ENCODE results near the gene IL1RAPL1.

Gene IL1RAPL1

DNA sequence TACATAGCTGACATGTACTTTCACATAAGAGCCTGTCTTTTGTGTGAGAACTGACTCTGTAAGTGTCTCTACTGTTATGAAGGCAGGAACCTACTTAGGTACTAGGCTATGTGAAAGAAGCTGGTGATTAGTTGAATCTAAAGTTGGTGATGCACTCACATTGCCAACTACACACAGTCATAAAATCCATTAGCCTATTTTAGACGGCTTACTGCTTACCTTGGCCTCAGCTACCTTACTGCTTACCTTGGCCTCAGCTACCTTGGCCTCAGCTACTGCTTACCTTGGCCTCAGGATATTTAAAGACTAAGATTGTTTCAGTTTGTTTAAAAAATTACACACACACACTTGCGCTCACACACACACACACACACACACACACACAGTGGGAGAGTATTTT, 549.7 kb downstream of the IL1RAPL1 start:
- no peak for DNase-seq

DNA sequence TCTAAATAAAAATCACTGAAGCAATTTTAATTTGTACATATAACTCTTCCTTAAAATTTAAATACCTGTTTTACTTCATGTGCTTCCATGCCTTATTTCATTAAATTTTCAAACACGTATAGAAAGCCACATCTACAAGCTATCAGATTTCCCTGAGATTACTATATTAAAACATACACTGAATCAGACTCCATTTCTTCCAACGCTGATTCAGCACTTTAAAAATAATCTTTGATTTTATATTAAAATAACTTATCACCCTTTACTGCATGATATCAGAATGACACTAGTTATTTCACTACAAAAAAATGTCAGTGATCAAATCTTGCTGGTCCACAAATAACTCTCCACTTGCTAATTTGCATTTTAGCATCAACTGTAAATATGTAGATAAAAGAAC, 550.8 kb downstream of the IL1RAPL1 start:
- no peak for DNase-seq

DNA sequence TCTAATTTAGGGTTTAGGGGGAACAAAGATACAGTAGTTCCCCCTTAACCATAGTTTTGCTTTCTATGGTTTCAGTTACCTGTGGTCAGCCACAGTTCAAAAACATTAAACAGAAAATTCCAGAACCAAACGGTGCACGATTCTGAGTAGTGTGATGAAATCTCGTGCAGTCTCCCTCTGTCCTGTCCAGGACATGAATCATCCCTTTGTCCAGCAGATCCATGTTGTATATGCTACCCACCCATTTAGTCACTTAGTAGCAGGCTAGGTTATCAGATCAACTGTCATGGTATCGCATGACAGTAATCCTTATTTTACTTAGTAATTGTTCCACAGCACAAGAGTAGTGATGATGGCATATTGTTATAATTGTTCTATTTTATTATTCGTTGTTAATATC, 556.1 kb downstream of the IL1RAPL1 start:
- no peak for DNase-seq

DNA sequence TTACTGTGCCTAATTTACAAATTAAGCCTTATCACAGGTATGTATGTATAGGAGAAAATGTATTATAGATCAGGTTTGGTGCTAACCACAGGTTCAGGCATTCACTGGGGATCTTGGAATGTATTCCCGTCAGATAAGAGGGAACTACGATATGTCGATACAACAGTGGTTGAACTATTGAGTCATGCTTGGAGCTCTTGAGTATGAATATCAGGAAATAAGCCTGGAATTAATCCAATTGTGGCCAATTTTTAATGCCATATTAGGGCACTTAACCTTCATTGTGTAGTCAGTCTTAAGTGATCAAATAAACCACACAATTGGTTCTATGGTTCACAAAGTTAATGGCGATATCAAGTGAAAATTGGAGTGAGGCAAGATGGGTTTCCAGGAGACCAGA, 556.5 kb downstream of the IL1RAPL1 start:
- DNase-seq, result no peak

DNA sequence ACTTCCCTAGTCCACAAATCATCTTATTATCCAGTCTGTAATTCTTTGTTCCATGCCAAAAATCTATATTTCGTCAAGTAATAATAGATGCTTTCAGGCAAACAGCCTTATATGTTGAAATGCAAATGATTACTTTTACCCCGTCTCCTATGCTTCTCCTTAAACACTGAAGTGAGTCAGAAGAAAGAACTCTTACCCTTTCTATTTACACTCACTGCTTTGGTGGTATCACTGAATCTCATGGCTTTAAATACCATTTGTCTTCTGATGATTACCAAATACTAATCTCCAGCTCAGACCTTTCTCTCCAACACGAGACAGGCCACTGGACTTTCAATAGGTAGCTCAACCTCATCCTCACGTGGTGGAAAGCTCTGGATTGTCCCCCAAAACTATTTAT, 558.1 kb downstream of the IL1RAPL1 start:
- no peak for DNase-seq

DNA sequence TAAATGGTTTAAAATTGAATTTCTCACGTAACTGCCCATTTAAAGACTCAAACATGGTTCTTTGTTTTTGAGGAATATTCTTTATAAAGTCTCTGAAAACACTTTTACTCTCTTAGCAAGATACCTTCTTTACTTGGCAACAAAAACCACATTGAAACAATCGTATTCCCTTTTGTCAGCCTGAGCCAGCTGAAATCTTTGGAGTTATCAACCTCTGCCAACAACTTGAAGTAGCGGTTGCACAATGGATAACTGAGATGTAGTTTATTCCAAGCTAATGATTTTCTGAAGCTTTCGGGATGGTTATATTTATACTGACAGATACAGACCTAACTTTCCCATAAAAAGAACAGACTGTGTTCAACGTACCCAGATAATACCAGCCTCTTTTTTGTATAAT, 561.3 kb downstream of the IL1RAPL1 start:
- no peak for DNase-seq

DNA sequence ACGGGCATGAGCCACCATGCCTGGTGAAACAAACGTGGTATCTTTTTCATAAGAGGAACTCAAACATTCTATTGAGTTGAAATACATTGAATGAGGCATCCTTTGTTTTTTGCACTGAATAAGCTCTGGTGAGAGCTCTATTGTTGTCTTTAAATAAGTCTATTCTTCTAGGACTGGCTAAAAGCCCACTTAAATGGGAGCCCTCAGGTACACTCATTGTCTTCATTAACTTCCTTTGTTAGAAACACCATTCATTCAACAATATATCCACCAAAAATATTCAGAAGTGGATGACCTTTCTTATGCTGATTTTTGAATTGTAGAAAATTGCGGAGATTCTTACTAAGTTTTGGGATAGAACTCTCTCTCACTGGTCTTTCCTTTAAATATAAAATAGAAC, 568.0 kb downstream of the IL1RAPL1 start:
- no peak for DNase-seq

DNA sequence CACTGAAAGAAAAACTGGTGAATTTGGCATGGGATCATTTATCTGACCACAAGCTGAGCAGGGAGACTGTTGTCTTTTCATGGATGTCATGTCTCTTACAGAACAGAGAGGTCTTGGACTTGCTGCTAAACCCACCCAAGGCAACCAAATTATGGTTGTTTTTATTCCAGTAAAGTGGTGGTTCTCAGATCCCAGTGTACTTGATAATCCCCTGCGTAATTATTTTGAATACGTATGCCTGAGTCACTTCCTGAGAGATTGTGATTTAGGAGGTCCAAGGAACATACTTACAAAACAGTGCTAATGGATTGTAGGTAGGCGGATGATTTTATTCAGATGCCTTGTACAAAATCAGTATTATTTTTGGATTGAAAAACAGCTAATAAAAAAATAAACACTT, 585.6 kb downstream of the IL1RAPL1 start:
- DNase-seq, result no peak

DNA sequence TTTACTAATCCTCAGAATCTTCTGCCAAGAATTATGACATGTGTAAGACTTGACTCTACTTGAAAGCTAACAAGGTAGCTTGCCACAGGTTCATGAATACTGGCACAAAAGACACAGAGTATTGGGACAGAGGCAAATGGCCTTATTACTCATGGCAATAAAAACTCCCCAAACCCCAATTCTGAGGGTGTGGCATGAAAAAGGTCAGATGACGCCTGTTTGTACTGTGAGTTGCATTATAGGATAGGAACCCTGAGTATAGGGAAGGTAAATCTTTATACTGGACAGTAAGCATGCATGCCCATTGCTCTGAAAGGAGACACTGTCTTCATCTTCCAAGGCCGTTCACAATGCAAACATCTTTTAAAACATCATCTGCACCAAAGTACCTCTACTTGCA, 600.0 kb downstream of the IL1RAPL1 start:
- DNase-seq, result no peak

DNA sequence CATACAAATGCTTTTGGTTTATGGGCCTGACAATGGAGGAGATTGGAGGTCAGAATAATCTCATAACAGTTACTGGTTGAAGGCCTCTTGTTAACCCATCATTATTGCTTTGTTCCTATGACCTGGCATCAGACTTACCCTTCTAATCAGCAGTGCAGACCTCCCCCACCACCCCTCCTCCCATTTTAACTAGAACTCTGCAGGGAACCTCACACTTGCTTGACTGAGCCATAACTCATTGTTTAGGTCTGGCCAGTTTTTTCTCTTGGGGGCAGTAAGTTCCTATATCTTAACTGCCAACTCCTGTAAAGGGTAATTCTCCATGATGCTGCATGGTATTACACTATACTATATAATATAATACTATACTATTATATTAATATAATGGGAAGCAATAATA, 609.3 kb downstream of the IL1RAPL1 start:
- DNase-seq, result no peak

DNA sequence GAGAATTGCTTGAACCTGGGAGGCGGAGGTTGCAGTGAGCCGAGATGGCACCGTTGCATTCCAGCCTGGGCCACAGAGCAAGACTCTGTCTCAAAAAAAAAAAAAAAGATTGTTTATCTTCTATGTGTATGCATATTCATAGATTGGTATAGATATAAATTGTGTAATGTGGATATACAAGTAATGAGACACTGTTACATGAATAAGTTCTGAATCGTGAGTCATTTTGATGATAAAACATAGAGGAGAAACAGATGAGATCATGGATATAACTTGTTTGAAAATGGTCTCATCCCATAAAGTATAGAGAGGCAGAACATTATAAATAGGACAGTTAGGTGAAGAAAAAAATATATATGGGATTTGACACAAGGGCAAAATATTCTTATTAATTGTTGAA, 628.0 kb downstream of the IL1RAPL1 start:
- DNase-seq, result no peak

DNA sequence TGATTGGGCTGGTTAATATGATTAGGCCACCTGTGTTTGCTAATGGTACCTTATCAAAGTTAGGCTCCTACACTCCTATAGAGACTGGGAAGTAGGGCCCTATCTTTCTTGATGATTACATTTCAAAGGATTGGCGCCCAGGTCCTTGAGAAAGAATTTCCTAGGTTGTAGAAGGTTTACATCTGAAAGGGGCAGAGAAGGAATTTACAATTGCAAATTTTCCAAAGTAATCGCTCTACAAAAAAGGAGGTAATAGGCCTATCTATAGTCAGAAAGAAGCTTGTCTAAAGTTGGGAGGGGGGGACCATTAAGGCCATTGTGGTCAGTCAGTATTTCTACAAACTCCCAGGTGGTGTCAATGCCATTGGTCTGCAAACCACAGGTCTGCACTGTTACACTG, 638.4 kb downstream of the IL1RAPL1 start:
- no peak for DNase-seq

DNA sequence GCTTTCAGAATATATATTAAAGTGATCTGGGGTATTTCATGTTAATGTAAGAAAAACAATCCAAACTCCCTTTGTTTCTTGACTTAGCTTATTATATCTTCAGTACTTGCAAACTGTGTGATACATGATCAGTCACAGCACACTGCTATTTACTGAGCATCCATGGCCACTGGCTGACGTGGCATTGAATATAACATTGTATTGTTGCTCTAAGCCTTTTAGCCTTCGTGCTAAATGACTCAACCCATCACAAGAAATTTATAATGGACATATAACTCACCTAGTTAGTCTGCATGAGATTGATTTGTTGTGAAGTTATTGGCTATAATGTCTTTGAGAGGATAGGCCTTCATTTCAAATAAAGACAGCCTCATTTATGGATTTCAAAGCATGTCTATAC, 642.6 kb downstream of the IL1RAPL1 start:
- no peak for DNase-seq

DNA sequence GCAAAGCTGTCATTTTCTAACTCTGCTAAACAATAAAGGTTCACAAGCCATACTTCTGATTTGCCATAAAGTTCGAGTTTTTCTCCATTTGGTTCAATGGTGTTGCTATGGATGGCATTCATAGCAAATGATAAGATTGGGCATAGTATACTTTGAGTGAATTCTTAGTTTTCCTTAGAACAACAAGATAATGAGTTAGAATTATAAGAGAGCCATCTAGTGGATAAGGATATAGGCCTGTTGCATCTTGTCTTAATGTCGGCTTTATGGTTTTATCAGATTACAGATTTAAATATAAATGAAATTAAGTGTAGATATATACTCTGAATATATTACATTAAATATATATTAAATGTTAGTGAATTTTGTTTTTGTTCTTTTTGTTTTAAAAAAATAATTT, 644.6 kb downstream of the IL1RAPL1 start:
- no peak for DNase-seq

DNA sequence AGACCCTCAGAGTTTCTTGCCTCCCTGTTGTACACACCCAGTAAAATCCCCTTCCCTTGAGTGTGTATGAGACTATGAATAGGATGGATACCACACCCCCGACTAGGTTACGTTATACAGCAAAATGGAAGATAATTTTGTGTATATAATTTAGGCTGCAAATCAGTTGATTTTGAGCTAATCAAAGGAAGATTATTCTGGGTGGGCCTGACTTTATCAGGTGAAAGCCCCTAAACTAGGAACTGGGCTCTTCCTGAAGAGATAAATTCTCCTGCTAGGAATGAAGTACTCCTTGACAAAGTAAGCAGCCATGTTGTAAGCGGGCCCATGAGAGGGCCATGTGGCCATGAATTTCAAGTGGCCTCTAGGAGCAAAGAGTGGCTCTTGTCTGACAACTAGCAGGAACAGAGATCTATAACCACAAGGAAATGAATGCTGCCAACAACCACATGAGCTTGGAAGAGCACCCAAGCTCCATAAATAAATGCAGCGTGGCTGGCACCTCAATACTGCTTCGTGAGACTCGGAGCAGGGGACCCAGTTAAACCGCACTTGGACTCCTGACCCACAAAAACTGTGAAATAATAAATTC, 646.4 kb downstream of the IL1RAPL1 start:
- no peak for DNase-seq

DNA sequence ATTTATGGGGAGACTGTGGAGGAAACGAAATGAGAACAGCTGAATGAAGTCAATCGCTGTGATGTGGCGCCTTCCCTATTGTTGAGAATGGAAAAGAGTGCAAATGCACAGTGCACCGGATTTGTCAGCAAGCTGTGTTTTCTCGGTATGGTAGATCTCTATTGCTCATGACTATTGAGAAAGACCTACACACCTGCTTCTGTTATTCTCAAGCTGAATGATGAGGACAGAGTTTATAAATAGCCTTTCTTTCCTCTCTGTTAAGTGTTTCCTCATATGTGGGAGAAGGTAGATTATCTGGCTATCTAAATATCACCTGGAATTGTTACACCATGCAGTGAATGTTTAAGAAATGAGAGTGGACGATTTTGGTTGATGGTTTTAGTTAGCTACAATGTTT, 650.7 kb downstream of the IL1RAPL1 start:
- DNase-seq, result no peak

DNA sequence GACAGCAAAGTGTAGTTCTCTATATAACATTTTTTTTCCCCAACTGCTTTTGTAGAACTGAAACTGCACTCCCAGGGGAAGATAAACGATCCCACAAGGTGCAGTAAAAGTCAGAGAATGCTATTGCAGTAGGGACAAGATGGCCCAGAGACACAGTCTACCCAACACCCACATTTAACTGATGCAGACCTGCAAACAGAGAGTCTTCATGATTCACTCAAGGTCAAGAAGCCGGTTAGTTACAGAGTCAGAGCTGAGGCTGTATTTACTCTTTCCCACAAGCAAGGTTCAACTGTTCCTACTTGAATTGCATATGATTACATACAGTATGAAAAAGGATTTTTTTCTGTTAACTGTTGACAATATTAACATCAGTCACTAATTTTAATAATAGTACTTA, 654.6 kb downstream of the IL1RAPL1 start:
- no peak for DNase-seq

DNA sequence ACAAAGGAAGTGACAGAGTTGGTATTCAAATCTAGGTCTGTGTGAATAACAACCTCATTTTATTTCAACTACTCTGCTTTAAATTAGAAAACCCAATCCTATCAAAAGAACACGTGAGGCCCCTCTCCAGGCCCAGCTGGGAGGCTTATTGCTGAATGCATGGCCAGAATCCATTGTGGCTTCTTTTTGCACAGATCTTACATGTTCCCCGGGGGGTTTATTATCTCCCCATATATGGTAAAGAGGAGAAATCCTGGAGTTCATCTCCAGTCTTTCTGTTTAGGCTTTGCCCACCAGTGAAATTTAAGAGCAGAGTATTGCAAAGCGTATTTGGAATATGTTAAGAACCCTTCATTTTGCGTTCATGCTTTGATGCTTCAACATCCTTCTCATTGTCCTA, 655.6 kb downstream of the IL1RAPL1 start:
- no peak for DNase-seq

DNA sequence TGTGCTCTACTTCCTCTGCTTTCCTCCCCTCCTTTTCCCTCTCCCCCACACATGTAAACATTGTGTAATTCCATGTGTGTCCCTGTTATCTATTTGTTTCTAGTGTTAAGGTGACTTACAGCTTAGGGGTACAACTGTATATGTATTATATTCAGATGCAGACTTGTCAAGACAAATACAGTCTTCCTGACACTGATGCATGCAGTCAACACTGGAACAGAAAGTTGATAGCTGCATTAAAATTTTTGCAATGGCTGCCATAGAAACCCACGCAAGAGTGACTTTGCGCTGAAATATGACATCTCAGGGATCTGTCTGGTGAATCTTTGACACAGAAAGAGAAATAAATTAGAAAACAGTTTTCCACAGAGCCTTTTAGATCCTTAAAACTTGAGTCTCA, 656.7 kb downstream of the IL1RAPL1 start:
- DNase-seq, result no peak

DNA sequence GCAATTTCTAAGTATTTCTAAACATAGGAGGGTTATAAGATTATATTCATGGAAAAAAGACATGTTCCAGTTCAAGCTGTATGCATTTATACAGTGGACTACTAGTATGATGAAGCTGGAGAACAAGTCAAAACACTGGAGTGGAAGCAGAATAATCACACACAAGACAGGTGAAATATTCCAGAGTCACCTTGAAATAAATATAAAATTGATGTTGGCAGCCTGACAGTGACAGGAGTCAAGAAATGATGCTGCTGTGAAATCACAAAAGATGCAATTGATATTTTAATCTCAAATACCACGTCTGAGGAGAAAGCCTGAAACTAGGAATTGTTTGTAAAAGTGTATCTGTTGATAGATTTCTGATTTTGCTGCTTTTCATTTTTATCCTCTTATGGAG, 667.3 kb downstream of the IL1RAPL1 start:
- no peak for DNase-seq

DNA sequence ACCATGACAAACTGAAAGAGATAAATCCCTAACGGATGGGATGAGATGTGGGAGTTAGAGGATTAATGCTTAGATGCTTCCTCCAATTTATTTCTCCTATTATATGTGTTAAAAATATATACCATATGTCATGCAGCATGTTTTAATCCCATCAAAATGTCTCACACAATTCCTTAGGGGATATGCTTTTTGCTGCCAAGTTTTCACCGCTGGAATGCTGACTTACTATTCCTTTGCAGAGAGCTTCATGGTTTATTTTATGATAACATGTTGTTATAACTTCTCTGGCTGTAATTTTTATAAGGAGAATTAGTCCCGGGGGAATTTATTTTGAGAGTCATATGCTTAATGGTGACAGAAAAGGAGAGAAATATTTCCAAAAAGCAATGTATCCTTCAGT, 670.3 kb downstream of the IL1RAPL1 start:
- no peak for DNase-seq

DNA sequence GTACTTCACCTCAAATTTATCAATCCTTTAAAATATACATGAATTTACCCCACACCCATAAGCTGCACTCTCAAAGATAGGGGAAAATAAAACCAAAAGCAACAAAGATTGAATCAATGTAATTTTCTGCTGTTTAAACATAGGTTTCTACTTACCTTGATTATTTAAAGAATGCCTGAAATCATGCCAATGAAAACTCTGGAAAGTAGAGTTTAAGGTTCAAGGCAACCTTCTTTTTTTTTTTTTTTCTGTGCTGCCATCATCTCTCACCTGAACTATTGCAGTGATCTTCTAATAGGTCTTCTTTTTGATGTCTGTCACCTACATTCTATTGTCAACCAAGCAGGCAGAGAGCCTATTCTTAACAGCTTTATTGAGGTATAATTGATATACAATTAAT, 682.1 kb downstream of the IL1RAPL1 start:
- DNase-seq, result no peak

DNA sequence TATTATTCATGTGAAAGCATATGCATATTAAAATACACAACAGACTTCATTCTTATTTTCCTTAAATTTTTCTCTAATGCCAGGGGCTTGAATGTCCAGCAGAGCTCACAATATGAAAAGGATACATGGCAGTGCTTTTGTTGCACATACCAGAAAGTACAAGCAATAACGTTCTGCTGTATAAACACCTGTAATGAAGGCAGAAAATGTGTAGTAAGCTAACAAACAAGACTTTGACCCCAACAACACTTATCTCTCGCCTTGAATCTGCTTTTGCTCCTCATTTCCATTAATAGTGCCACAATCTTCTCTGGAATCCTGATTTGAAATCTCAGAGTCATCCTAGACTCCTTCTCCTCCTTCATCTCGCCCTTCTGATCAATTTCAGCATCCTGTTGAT, 687.3 kb downstream of the IL1RAPL1 start:
- no peak for DNase-seq

DNA sequence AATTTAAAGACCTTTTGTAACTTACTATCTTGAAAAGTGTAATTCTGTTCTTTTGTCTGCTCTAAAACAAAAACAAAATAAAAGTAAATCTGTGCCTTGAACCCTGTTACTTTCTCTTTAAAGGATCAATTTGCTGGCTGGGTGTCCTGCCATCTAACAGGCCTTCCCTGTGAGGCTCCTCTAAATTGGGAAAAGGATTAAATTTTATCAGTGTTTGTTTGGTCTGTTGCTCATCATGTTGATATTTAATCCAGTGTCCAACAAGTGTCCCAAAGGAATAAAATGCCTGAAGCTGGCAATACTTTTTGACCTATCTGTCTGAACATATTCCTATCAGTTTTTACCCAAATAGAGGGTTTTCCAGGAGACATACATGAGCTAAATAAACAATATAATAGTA, 688.7 kb downstream of the IL1RAPL1 start:
- DNase-seq, result no peak

DNA sequence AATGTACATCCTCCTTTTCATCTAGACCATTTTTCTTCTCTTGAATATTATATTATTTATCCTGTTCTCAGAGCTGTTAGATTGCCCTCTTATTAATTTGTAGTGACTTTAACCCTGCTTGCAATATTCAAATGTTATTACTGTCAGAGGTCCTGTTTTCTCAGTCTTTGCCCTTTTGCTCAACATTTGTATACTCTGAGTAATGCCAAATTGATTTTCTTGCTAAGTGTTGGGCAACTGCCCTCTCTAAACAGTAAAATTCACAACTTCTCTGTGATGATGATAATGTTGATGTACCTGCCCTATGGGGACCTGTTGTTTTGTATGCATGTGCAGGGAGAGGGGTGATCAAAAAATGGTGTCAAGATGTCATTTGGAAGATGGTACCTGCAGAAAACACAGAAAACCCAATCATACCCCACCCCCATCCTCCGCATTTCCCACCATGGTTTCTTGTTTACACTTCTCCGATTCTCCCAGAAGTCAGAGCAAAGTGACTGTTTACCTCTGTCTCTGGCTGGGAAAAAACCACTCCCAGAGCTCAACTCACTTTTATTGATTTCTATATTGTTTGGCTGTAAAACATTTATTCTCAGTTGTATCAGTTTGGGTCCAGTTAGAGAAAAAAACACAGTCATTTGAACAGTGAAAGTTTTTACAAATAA, 694.0 kb downstream of the IL1RAPL1 start:
- DNase-seq, result no peak
